Adrenal gland (tissue), 5 donors: Measurements from ENCODE around the gene KDM4B.

ENCODE experiments used
- POLR2A ChIP-seq, 2 donors: fragments of 450-650 bp; IDR thresholded peaks; one replicate each; pipeline ENCODE4 v1.6.1; 2017; ENCODE audit warnings: antibody characterized with exemption in 2 of 2, mild to moderate bottlenecking in 2 of 2, moderate library complexity in 1 of 2
- TF ChIP-seq, protein P1 (sequence below), 6 experiments: fragments of 450-650 bp in 4 of 6; fragments of 200-600 bp in 2 of 6; sonication (generic) in 1 of 6; IDR thresholded peaks; 1 replicate in 5 of 6; 2 replicates in 1 of 6; pipeline versions ENCODE4 v1.5.1 to v1.8.0; 2016 to 2021; ENCODE audit warnings: antibody characterized with exemption in 6 of 6, mild to moderate bottlenecking in 2 of 6, moderate library complexity in 1 of 6
- donor health status: DM: no; HTN: no; CAD: no.

DNA sequence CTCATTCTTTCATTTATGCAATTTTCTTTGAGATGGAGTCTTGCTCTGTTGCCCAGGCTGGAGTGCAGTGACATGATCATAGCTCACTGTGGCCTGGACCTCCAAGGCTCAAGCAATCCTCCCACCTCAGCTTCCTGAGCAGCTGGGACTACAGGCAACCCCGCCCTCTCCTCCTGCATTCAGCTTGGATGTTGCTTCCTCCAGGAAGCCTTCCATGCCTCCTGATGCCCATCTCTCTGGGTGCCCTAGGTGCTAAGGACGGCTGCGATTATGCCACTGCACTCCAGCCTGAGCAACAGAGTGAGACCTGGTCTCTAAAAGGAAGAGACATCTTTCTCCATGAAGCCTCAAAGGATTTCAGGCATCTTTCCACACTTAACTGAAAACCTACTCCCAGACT lies 209.9 kb downstream of the KDM4B start:
- TF ChIP-seq POLR2A (IDR thresholded peaks at IDR 0.05): no peak
- TF ChIP-seq, protein P1, sequence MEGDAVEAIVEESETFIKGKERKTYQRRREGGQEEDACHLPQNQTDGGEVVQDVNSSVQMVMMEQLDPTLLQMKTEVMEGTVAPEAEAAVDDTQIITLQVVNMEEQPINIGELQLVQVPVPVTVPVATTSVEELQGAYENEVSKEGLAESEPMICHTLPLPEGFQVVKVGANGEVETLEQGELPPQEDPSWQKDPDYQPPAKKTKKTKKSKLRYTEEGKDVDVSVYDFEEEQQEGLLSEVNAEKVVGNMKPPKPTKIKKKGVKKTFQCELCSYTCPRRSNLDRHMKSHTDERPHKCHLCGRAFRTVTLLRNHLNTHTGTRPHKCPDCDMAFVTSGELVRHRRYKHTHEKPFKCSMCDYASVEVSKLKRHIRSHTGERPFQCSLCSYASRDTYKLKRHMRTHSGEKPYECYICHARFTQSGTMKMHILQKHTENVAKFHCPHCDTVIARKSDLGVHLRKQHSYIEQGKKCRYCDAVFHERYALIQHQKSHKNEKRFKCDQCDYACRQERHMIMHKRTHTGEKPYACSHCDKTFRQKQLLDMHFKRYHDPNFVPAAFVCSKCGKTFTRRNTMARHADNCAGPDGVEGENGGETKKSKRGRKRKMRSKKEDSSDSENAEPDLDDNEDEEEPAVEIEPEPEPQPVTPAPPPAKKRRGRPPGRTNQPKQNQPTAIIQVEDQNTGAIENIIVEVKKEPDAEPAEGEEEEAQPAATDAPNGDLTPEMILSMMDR (IDR thresholded peaks at IDR 0.05): no peak
